Endothelial cell (in vitro differentiated cells): ENCODE measurements around the gene WHRN. TPM values are rescaled to one million over a fixed set of nuclear protein-coding genes. Genes with fewer than 3 reads are reported as not detected.

Experiments
- DNase-seq: peaks from one replicate; pipeline ENCODE4 v3.0.0; 2021; ENCODE audit warnings: low spot score
- H3K27ac Mint-ChIP-seq: one replicate; pipeline ENCODE4 v1.8.0; 2021; ENCODE audit warnings: mixed read lengths, inconsistent platforms; ENCODE audit not compliant: unreplicated experiment
- H3K27me3 Mint-ChIP-seq: one replicate; pipeline ENCODE4 v1.8.0; 2021; ENCODE audit warnings: mild to moderate bottlenecking, moderate library complexity, mixed read lengths, inconsistent platforms; ENCODE audit not compliant: unreplicated experiment
- H3K36me3 Mint-ChIP-seq: one replicate; pipeline ENCODE4 v1.8.0; 2021; ENCODE audit warnings: mild to moderate bottlenecking, low read depth, mixed read lengths, inconsistent platforms; ENCODE audit not compliant: unreplicated experiment
- H3K4me1 Mint-ChIP-seq: one replicate; pipeline ENCODE4 v1.8.0; 2021; ENCODE audit warnings: mild to moderate bottlenecking, mixed read lengths, inconsistent platforms; ENCODE audit not compliant: unreplicated experiment
- H3K4me3 Mint-ChIP-seq: one replicate; pipeline ENCODE4 v1.8.0; 2021; ENCODE audit warnings: mild to moderate bottlenecking, mixed read lengths, inconsistent platforms; ENCODE audit not compliant: unreplicated experiment
- H3K9me3 Mint-ChIP-seq: one replicate; pipeline ENCODE4 v1.8.0; 2021; ENCODE audit warnings: mixed read lengths, inconsistent platforms; ENCODE audit not compliant: unreplicated experiment
- total RNA-seq: library from RNA; stranded (reverse); fragmentation: NEBNext Ultra II Directional; extraction: Animal tissue kit (Norgen Biotek cat#: 25700); gene quantifications from one replicate; pipeline ENCODE4 v1.2.1, GENCODE V29; 2021; ENCODE audit not compliant: unreplicated experiment
- TF ChIP-seq, protein P1 (sequence below): fragments of 200-600 bp; sonication (generic); IDR thresholded peaks from one replicate; pipeline ENCODE4 v1.5.0; 2021; ENCODE audit warnings: antibody characterized with exemption; ENCODE audit not compliant: unreplicated experiment

Gene WHRN
- total RNA-seq, 1 donor from 2014 or later, result 4.1 TPM

GRCh38 chr9:114359801-114360200 lies 145.5 kb downstream of the WHRN start:
- no peak for DNase-seq
- Mint-ChIP-seq H3K36me3 (peaks cover 59% of the 10 kb centered on the region), H3K27ac (no peak overlapping the region), H3K27me3 (peaks cover 7% of the 10 kb centered on the region), H3K4me1 (no peaks in the 10 kb centered on the region), H3K4me3 (peak overlapping the region; percentile 47), H3K9me3 (no peaks in the 10 kb centered on the region)
- TF ChIP-seq, protein P1, sequence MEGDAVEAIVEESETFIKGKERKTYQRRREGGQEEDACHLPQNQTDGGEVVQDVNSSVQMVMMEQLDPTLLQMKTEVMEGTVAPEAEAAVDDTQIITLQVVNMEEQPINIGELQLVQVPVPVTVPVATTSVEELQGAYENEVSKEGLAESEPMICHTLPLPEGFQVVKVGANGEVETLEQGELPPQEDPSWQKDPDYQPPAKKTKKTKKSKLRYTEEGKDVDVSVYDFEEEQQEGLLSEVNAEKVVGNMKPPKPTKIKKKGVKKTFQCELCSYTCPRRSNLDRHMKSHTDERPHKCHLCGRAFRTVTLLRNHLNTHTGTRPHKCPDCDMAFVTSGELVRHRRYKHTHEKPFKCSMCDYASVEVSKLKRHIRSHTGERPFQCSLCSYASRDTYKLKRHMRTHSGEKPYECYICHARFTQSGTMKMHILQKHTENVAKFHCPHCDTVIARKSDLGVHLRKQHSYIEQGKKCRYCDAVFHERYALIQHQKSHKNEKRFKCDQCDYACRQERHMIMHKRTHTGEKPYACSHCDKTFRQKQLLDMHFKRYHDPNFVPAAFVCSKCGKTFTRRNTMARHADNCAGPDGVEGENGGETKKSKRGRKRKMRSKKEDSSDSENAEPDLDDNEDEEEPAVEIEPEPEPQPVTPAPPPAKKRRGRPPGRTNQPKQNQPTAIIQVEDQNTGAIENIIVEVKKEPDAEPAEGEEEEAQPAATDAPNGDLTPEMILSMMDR, result no peak

- peaks cover 45% of the 10 kb centered on the region for H3K36me3 Mint-ChIP-seq
- no peak for DNase-seq
- no peak overlapping the region for H3K27ac Mint-ChIP-seq
These were observed 147.4 kb downstream of the WHRN start for GRCh38 chr9:114357911-114358328.

DNA sequence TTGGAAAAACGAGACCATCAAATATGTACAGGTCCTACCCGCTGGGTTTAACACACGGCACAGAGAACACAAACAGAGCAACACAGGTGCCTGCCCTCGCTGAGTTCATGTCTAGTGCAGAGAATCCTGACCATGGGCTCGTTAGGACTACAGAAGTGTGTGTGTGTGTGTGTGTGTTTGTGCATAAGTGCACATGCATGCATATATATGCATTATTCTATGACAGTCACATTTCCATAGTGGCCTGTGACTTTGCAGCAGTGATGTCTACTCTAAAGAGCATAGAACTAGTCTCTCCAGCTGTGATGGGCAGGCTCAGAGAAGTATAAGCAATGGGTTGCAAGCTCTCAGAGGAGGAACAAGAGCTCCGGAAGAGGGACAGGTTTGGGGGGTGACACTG lies 147.9 kb downstream of the WHRN start:
- DNase-seq, result no peak
- TF ChIP-seq, protein P1, result no peak
- peak overlapping the region; percentile 16 for H3K4me3 Mint-ChIP-seq
- no peaks in the 10 kb centered on the region for H3K9me3 Mint-ChIP-seq
- H3K4me1 Mint-ChIP-seq, result no peaks in the 10 kb centered on the region
- H3K36me3 Mint-ChIP-seq, result peaks cover 48% of the 10 kb centered on the region
- no peak overlapping the region for H3K27ac Mint-ChIP-seq
- H3K27me3 Mint-ChIP-seq, result peaks cover 5% of the 10 kb centered on the region

More at GRCh38 chr9:114357911-114358328, 147.4 kb downstream of the WHRN start:
- peaks cover 5% of the 10 kb centered on the region for H3K27me3 Mint-ChIP-seq
- no peaks in the 10 kb centered on the region for H3K4me1 Mint-ChIP-seq
- TF ChIP-seq, protein P1, result no peak
- no peaks in the 10 kb centered on the region for H3K9me3 Mint-ChIP-seq
- no peak overlapping the region for H3K4me3 Mint-ChIP-seq

DNA sequence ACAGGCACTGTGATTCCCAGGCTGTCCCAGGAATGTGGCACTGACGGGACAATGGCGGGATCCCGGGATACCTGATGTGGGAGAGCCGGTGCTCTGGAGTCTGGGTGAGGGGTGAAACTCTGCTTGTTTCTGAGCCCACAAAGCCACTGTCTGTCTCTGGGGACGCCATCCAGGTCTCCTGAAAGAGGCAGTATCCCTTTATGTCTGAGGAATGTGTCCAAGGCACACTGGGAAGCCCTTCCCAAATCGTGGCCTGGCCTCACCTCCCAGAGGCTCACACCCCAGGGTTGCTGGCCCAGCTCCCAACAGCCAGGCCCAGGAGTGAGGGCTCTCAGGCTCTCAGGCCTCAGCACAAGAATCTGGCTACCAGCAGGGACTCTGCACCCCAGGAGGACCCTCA lies 148.5 kb downstream of the WHRN start:
- H3K27me3 Mint-ChIP-seq, result peaks cover 8% of the 10 kb centered on the region
- no peak for DNase-seq
- peak overlapping the region; percentile 10 for H3K4me3 Mint-ChIP-seq
- no peaks in the 10 kb centered on the region for H3K4me1 Mint-ChIP-seq
- TF ChIP-seq, protein P1, result no peak
- H3K9me3 Mint-ChIP-seq, result no peaks in the 10 kb centered on the region
- H3K27ac Mint-ChIP-seq, result no peak overlapping the region
- peaks cover 51% of the 10 kb centered on the region for H3K36me3 Mint-ChIP-seq

- Mint-ChIP-seq H3K4me3 (no peak overlapping the region), H3K27ac (no peak overlapping the region), H3K9me3 (no peaks in the 10 kb centered on the region), H3K36me3 (peaks cover 41% of the 10 kb centered on the region), H3K4me1 (no peaks in the 10 kb centered on the region), H3K27me3 (peaks cover 3% of the 10 kb centered on the region)
- TF ChIP-seq, protein P1, result no peak
- no peak for DNase-seq
These were observed 149.5 kb downstream of the WHRN start for GRCh38 chr9:114355821-114356220.

Other genes starting within 250 kb of the WHRN start
- not detected for gene ORM1, start 182.4 kb downstream of the WHRN start, total RNA-seq
- not detected for gene ORM2, start 175.6 kb downstream of the WHRN start, total RNA-seq
- gene AKNA, start 117.5 kb downstream of the WHRN start, total RNA-seq, result 79.1 TPM
- 96.0 TPM for gene ATP6V1G1, start 82.3 kb upstream of the WHRN start, total RNA-seq
- 1.6 TPM for gene TMEM268, start 105.8 kb upstream of the WHRN start, total RNA-seq
- not detected for gene TEX53, start 152.3 kb upstream of the WHRN start, total RNA-seq
- not detected for gene TEX48, start 176.7 kb upstream of the WHRN start, total RNA-seq